Upper lobe of right lung (tissue), 1 donor: ENCODE data around the gene ACBD6. TPM values are rescaled to one million over a fixed set of nuclear protein-coding genes. Genes with fewer than 3 reads are reported as not detected.

Experiments
- ATAC-seq: fragments of 200-7000 bp; cut with Tn5 transposase; one replicate; pipeline ENCODE4 v1.9.1; 2020; ENCODE audit warnings: mild to moderate bottlenecking, moderate library complexity
- DNase-seq: peaks from one replicate; pipeline ENCODE4 v3.0.0-alpha.2; 2020
- H3K27ac ChIP-seq: fragments of 200-600 bp; one replicate; pipeline ENCODE4 v1.8.0; 2022
- H3K27me3 ChIP-seq: fragments of 200-600 bp; one replicate; pipeline ENCODE4 v1.8.0; 2022; ENCODE audit warnings: mild to moderate bottlenecking
- H3K36me3 ChIP-seq: fragments of 200-600 bp; one replicate; pipeline ENCODE4 v1.8.0; 2022
- H3K4me1 ChIP-seq: fragments of 200-600 bp; one replicate; pipeline ENCODE4 v1.8.0; 2022
- H3K4me3 ChIP-seq: fragments of 200-600 bp; one replicate; pipeline ENCODE4 v1.8.0; 2022; ENCODE audit warnings: mild to moderate bottlenecking
- H3K9me3 ChIP-seq: fragments of 200-600 bp; one replicate; pipeline ENCODE4 v1.8.0; 2022
- intact Hi-C: fragments of 100-400 bp; cut with DNase I; formaldehyde crosslinking; loops from one replicate; pipeline ENCODE4 v1.11.0; 2022
- total RNA-seq: library from RNA; stranded (reverse); fragmentation: NEBNext Ultra II Directional; extraction: Animal tissue kit (Norgen Biotek cat#: 25700); gene quantifications from one replicate; pipeline ENCODE4 v1.2.1, GENCODE V29; 2021
- TF ChIP-seq, protein P1 (sequence below): fragments of 200-600 bp; IDR thresholded peaks from one replicate; pipeline ENCODE4 v1.8.0; 2022; ENCODE audit warnings: antibody characterized with exemption
- donor health status: DM: no; HTN: yes; CAD: no; lungs with severe emphysema.

The ACBD6 gene
- total RNA-seq, 1 donor from 2014 or later = 33.6 TPM

DNA sequence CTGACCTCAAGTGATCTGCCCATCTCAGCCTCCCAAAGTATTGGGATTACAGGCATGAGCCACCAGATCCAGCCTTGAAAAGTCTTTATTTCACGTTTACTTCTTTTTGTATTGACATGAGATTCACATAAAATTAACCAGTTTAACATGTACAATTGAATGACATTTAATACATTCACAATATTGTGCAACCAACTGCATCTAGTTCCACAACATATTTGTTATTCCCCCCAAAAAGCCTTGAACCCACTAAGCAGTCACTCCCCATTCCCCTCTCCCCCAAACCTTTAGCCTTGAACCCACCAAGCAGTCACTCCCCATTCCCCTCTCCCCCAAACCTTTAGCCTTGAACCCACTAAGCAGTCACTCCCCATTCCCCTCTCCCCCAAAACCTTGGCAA lies 62.0 kb downstream of the ACBD6 start:
- Histone ChIP-seq H3K9me3 (no peaks in the 10 kb centered on the region), H3K36me3 (no peaks in the 10 kb centered on the region), H3K27me3 (no peaks in the 10 kb centered on the region), H3K4me3 (no peak overlapping the region), H3K4me1 (peaks cover 3% of the 10 kb centered on the region), H3K27ac (no peak overlapping the region)
- ATAC-seq (no peak), DNase-seq (no peak)
- TF ChIP-seq, protein P1, sequence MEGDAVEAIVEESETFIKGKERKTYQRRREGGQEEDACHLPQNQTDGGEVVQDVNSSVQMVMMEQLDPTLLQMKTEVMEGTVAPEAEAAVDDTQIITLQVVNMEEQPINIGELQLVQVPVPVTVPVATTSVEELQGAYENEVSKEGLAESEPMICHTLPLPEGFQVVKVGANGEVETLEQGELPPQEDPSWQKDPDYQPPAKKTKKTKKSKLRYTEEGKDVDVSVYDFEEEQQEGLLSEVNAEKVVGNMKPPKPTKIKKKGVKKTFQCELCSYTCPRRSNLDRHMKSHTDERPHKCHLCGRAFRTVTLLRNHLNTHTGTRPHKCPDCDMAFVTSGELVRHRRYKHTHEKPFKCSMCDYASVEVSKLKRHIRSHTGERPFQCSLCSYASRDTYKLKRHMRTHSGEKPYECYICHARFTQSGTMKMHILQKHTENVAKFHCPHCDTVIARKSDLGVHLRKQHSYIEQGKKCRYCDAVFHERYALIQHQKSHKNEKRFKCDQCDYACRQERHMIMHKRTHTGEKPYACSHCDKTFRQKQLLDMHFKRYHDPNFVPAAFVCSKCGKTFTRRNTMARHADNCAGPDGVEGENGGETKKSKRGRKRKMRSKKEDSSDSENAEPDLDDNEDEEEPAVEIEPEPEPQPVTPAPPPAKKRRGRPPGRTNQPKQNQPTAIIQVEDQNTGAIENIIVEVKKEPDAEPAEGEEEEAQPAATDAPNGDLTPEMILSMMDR = no peak
- intact Hi-C loops = no loop called here

GRCh38 chr1:180435566-180435965 lies 66.8 kb downstream of the ACBD6 start:
- TF ChIP-seq, protein P1 = no peak
- no peaks in the 10 kb centered on the region for H3K9me3 ChIP-seq
- no peaks in the 10 kb centered on the region for H3K27me3 ChIP-seq
- no peak overlapping the region for H3K4me3 ChIP-seq
- no peak for ATAC-seq
- no peak for DNase-seq
- H3K36me3 ChIP-seq = no peaks in the 10 kb centered on the region
- no peak overlapping the region for H3K27ac ChIP-seq
- intact Hi-C loops = no loop called here
- H3K4me1 ChIP-seq = no peaks in the 10 kb centered on the region

- no peak for DNase-seq
- H3K27ac ChIP-seq = no peak overlapping the region
- ATAC-seq = no peak
- H3K27me3 ChIP-seq = no peaks in the 10 kb centered on the region
- H3K4me1 ChIP-seq = no peaks in the 10 kb centered on the region
- TF ChIP-seq, protein P1 = no peak
- H3K4me3 ChIP-seq = no peak overlapping the region
- intact Hi-C loops = no loop called here
- H3K9me3 ChIP-seq = no peaks in the 10 kb centered on the region
- H3K36me3 ChIP-seq = no peaks in the 10 kb centered on the region
These were observed 68.5 kb downstream of the ACBD6 start for GRCh38 chr1:180433873-180434272.

DNA sequence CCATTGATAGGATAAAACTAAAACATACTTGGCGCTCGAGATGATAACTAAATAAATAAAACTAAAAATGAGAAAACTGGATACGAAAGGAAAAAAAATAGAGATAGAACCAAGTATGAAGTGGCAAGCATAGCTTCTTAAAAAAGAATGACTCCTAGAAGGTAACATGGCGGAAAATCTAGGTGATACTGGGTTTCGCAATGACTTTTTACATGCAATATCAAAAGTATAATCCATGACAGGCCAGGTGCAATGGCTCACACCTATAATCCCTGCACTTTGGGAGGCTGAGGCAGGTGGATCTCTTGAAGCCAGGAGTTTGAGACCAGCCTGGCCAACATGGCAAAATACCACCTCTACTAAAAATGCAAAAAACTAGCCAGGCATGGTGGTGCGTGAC lies 70.7 kb downstream of the ACBD6 start:
- no peak overlapping the region for H3K4me3 ChIP-seq
- H3K27me3 ChIP-seq = no peaks in the 10 kb centered on the region
- H3K9me3 ChIP-seq = no peaks in the 10 kb centered on the region
- intact Hi-C loops = no loop called here
- no peak overlapping the region for H3K27ac ChIP-seq
- H3K4me1 ChIP-seq = no peaks in the 10 kb centered on the region
- ATAC-seq (no peak), DNase-seq (no peak)
- TF ChIP-seq, protein P1 = no peak
- H3K36me3 ChIP-seq = no peaks in the 10 kb centered on the region

- ATAC-seq = peak; percentile 42
- Histone ChIP-seq H3K4me1 (no peaks in the 10 kb centered on the region), H3K4me3 (no peak overlapping the region), H3K27me3 (no peaks in the 10 kb centered on the region), H3K9me3 (no peaks in the 10 kb centered on the region), H3K36me3 (no peaks in the 10 kb centered on the region), H3K27ac (no peak overlapping the region)
- TF ChIP-seq, protein P1 = no peak
- no peak for DNase-seq
- intact Hi-C loops = no loop called here
These were observed 73.3 kb downstream of the ACBD6 start for GRCh38 chr1:180428782-180429695.
